GM12873 (cell line): ENCODE data around the gene HMCN1.

Experiments used
- CTCF ChIP-seq: IDR thresholded peaks from 2 replicates; pipeline ENCODE4 v1.5.1; 2012; ENCODE audit warnings: low read depth, mild to moderate bottlenecking, moderate library complexity, low read length, control low read depth; ENCODE audit not compliant: insufficient read depth; ENCODE audit errors: missing control alignments

Gene HMCN1

DNA sequence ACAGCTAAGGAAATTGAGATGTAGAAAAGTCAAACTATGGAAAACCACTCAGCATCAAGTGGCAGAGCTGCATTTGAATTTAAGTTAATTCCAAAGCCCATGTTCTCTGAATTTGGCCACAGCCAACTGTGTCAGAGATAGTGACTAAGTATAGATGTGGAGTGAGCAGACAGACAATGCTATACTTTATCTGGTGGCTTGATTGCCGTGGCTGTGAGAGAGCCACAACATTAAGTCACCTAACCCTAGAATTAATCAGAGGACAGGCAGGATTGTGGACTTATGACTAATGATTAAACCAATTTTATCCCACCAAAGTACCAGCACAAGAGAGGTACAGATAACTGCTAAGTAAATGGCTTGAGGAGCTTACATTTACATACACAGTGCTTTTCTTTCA, 431.1 kb downstream of the HMCN1 start:
- no peak for TF ChIP-seq CTCF

- TF ChIP-seq CTCF = no peak
These were observed 433.0 kb downstream of the HMCN1 start for GRCh38 chr1:186167096-186167668.

- TF ChIP-seq CTCF = no peak
These were observed 441.4 kb downstream of the HMCN1 start for GRCh38 chr1:186175588-186175987.

DNA sequence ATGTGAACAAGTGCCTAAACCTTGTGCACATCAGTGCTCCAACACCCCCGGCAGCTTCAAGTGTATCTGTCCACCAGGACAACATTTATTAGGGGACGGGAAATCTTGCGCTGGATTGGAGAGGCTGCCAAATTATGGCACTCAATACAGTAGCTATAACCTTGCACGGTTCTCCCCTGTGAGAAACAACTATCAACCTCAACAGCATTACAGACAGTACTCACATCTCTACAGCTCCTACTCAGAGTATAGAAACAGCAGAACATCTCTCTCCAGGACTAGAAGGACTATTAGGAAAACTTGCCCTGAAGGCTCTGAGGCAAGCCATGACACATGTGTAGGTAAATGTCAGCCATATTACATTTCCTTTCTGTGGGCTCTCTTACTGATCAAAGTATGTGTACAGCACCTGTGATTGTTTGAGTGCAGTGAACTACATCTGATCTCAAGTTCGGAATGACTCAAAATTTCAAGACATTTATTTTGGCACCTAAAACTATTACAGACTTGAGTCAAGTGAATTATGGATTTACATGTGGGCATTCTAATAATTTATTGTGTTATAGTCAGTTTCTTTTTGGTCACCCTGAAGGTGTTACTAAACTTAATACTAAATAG, 444.3 kb downstream of the HMCN1 start:
- no peak for TF ChIP-seq CTCF

- no peak for TF ChIP-seq CTCF
These were observed 445.0 kb downstream of the HMCN1 start for GRCh38 chr1:186179231-186179630.

DNA sequence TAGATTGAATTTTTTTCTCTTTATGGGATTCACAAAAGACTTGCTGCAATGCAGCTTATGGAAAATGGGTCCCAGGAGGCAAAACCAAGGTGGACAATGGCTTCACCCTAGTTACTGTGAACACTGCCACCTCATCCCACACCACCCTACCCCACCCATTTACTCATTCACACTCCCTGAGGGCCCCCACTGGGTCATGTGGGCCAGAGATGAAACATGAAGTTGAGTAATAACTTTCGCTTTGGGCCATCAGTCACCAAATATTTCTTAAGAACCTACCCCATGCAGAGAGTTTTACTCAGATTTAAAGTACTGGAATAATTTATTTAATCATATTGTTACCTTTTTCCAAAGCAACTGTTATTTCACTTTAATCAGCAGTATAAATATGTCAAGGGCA, 449.0 kb downstream of the HMCN1 start:
- TF ChIP-seq CTCF = no peak

- TF ChIP-seq CTCF = no peak
These were observed 449.9 kb downstream of the HMCN1 start for GRCh38 chr1:186183970-186184628.
